GM23338 (cell line): ENCODE data around the gene TRAPPC12. TPM values are rescaled to one million over a fixed set of nuclear protein-coding genes. Genes with fewer than 3 reads are reported as not detected.

ENCODE experiments used
- ATAC-seq: fragments of 200-7000 bp; cut with Tn5 transposase; 3 replicates; pipeline ENCODE4 v1.9.1; 2020
- DNase-seq: peaks from one replicate; pipeline ENCODE4 v3.0.0-alpha.2; 2015; ENCODE audit warnings: low spot score
- H2AFZ ChIP-seq: fragments of 200-600 bp; sonication (generic); 2 replicates; pipeline ENCODE4 v1.8.0; 2016; ENCODE audit warnings: antibody characterized with exemption, mild to moderate bottlenecking, moderate library complexity
- H3F3A ChIP-seq: fragments of 200-600 bp; sonication (generic); replicated peaks from 2 replicates; pipeline ENCODE4 v1.8.0; 2017; ENCODE audit warnings: antibody characterized with exemption, mixed run types, low read depth
- H3K27ac ChIP-seq: fragments of 200-600 bp; sonication (generic); 2 replicates; pipeline ENCODE4 v1.6.1; 2016; ENCODE audit warnings: low read depth
- H3K27me3 ChIP-seq: fragments of 200-600 bp; sonication (generic); 2 replicates; pipeline ENCODE4 v1.8.0; 2016; ENCODE audit warnings: mild to moderate bottlenecking, mixed run types, moderate library complexity; ENCODE audit not compliant: insufficient read depth
- H3K36me3 ChIP-seq: fragments of 200-600 bp; sonication (generic); 2 replicates; pipeline ENCODE4 v1.8.0; 2016; ENCODE audit warnings: mild to moderate bottlenecking; ENCODE audit not compliant: insufficient read depth
- H3K4me1 ChIP-seq: fragments of 200-600 bp; sonication (generic); 2 replicates; pipeline ENCODE4 v1.8.0; 2016; ENCODE audit warnings: mild to moderate bottlenecking, moderate library complexity; ENCODE audit not compliant: insufficient read depth
- H3K4me2 ChIP-seq: fragments of 200-600 bp; sonication (generic); 2 replicates; pipeline ENCODE4 v1.7.1; 2017; ENCODE audit warnings: mixed run types
- H3K4me3 ChIP-seq: fragments of 200-600 bp; sonication (generic); 2 replicates; pipeline ENCODE4 v1.6.1; 2016; ENCODE audit warnings: mixed run types
- H3K79me2 ChIP-seq: fragments of 200-600 bp; sonication (generic); replicated peaks from 2 replicates; pipeline ENCODE4 v1.8.0; 2017; ENCODE audit warnings: mild to moderate bottlenecking; ENCODE audit not compliant: insufficient read depth
- H3K9me2 ChIP-seq: fragments of 200-600 bp; sonication (generic); 2 replicates; pipeline ENCODE4 v1.8.0; 2017; ENCODE audit not compliant: insufficient read depth
- H4K20me1 ChIP-seq: fragments of 200-600 bp; sonication (generic); replicated peaks from 2 replicates; pipeline ENCODE4 v1.8.0; 2017; ENCODE audit warnings: mild to moderate bottlenecking; ENCODE audit not compliant: insufficient read depth
- H3K27ac Mint-ChIP-seq: 2 replicates; pipeline ENCODE4 v1.8.0; 2020; ENCODE audit warnings: inconsistent platforms, mild to moderate bottlenecking, moderate library complexity, mixed read lengths
- H3K27me3 Mint-ChIP-seq: 3 replicates; pipeline ENCODE4 v1.8.0; 2022; ENCODE audit warnings: low read depth, mild to moderate bottlenecking, moderate library complexity, mixed read lengths, inconsistent platforms; ENCODE audit not compliant: insufficient read depth, poor library complexity
- H3K36me3 Mint-ChIP-seq: 3 replicates; pipeline ENCODE4 v1.8.0; 2021; ENCODE audit warnings: low read depth, mild to moderate bottlenecking, inconsistent platforms, moderate library complexity, mixed read lengths
- H3K4me1 Mint-ChIP-seq: 3 replicates; pipeline ENCODE4 v1.8.0; 2020; ENCODE audit warnings: mild to moderate bottlenecking, inconsistent platforms, mixed read lengths
- H3K4me3 Mint-ChIP-seq: 3 replicates; pipeline ENCODE4 v1.8.0; 2021; ENCODE audit warnings: moderate library complexity, mild to moderate bottlenecking, inconsistent platforms, mixed read lengths
- H3K9me3 Mint-ChIP-seq: 3 replicates; pipeline ENCODE4 v1.8.0; 2020; ENCODE audit warnings: moderate library complexity, mild to moderate bottlenecking, inconsistent platforms, mixed read lengths
- CREB1 ChIP-seq: fragments of 250-450 bp; sonication (Bioruptor Pico); IDR thresholded peaks from 2 replicates; pipeline ENCODE4 v1.5.0; 2020; ENCODE audit warnings: low read depth, mild to moderate bottlenecking, moderate library complexity
- EZH2 ChIP-seq: fragments of 200-600 bp; sonication (generic); IDR thresholded peaks from one replicate; pipeline ENCODE4 v1.8.0; 2017; ENCODE audit warnings: antibody characterized with exemption, mild to moderate bottlenecking, low read depth; ENCODE audit not compliant: unreplicated experiment
- EZH2phosphoT487 ChIP-seq: fragments of 200-600 bp; sonication (generic); IDR thresholded peaks from one replicate; pipeline ENCODE4 v1.8.1; 2018; ENCODE audit warnings: antibody characterized with exemption; ENCODE audit not compliant: unreplicated experiment
- POLR2AphosphoS5 ChIP-seq: IDR thresholded peaks from 2 replicates; pipeline ENCODE4 v1.6.1; 2016; ENCODE audit warnings: antibody characterized with exemption, low read depth
- ZNF331 ChIP-seq: fragments of 250-450 bp; sonication (Bioruptor Pico); IDR thresholded peaks from 2 replicates; pipeline ENCODE4 v1.5.0; 2020; ENCODE audit warnings: low read depth, mild to moderate bottlenecking, moderate library complexity
- polyA plus RNA-seq: library from polyadenylated mRNA; unstranded; fragments of >200 nt; fragmentation: Nextera tagmentation; extraction: Ambion mirVana; gene quantifications from 2 replicates; pipeline ENCODE4 v1.2.1, GENCODE V29; 2016
- total RNA-seq: library from RNA; depleted of rRNA; stranded (reverse); fragments of >200 nt; shearing (Covaris generic); gene quantifications from 2 replicates; pipeline ENCODE4 v1.2.3, GENCODE V29; 2014
- TF ChIP-seq, protein P1 (sequence below): IDR thresholded peaks from 2 replicates; pipeline ENCODE4 v1.6.1; 2016; ENCODE audit warnings: antibody characterized with exemption

TRAPPC12 gene
- total and polyA plus RNA-seq, 2 experiments from 2014 or later: 48.9 to 57.7 TPM

DNA sequence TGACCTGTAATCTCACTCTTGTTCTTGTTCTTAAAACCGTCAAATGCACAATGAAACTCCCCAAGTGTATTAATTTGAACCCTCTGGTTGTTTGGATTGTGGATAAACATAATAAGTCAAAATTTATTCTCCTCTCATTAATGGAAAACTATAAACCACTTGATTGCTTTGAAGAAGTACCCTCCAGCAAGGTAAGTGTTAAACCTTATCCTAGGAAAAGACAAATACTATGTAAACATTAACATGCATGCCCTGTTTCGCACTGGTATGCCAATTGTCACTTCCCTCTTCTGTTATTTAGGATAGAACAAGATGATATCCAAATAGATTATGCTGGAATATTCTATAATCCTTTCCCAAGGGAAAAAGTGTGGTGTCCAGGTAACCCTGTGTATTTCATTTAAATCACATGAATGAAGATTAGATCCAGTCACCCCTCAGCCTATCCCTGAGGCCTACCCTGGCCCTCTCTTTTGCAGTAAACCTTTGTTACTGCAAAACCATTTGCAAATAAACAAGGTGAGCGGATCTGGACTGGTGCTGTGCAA is 138.5 kb downstream of the TRAPPC12 start:
- Histone ChIP-seq H3K27ac (peak overlapping the region; percentile 76), H2AFZ (no peak overlapping the region), H3K4me3 (peak overlapping the region; percentile 62), H3K4me1 (0 out of 2 replicates have a peak, but pooled peaks cover 6% of the 10 kb centered on the region), H3K4me2 (peak overlapping the region; percentile 87), H4K20me1 (no peaks in the 10 kb centered on the region), H3K79me2 (peaks cover 23% of the 10 kb centered on the region), H3K9me2 (no peaks in the 10 kb centered on the region), H3F3A (0 out of 2 replicates have a peak, but pooled peaks cover 8% of the 10 kb centered on the region), H3K36me3 (no peaks in the 10 kb centered on the region), H3K27me3 (0 out of 2 replicates have a peak, but pooled peaks cover 5% of the 10 kb centered on the region)
- H3K27me3 Mint-ChIP-seq: peaks cover 18% of the 10 kb centered on the region
- TF ChIP-seq CREB1 (CRISPR knock-in tag) (no peak), ZNF331 (CRISPR knock-in tag) (no peak)
- DNase-seq: no peak
- peak overlapping the region; percentile 89 for H3K27ac Mint-ChIP-seq
- H3K4me1 Mint-ChIP-seq: peaks cover 23% of the 10 kb centered on the region
- H3K9me3 Mint-ChIP-seq: peaks cover 10% of the 10 kb centered on the region; the same call in 2 of the 3 replicates
- ATAC-seq: no peak
- H3K36me3 Mint-ChIP-seq: peaks cover 26% of the 10 kb centered on the region
- H3K4me3 Mint-ChIP-seq: peak overlapping the region; percentile 74

DNA sequence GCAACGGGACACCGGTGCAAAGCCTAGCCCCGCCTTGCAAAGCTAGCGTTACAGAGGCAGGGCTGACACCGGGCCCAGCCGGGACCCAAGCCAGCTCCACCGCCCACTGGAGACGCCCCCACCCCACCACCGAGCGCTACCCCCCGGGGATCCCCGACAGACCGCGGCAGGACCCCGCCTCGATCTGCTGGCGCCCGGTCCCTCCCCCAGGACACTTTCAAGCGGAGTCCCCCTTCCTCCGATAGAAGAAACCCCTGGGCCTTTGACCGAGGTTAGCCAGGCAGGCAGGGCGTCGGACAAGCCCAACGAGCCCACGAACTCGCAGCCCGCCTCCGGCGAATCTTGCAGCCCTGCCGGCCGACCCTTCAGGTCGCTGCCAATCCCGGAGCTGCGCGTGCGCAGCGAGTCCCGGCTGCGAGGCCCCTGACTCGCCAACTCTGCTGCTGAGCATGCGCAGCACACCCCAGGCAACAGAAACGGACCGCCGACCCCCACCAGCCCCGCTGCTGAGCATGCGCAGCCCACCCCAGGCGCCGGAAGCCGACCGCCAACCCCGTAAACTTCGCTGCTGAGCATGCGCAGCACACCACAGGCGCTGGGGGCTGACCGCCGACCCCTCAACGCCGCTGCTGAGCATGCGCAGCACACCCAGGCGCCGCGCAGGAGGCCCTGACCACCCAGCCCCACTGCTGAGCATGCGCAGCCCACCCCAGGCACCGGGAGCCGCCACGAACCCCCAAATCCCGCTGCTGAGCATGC is 139.2 kb downstream of the TRAPPC12 start:
- 0 out of 2 replicates have a peak, but pooled peaks cover 5% of the 10 kb centered on the region for H3K27me3 ChIP-seq
- Mint-ChIP-seq H3K4me1 (peaks cover 23% of the 10 kb centered on the region), H3K36me3 (peaks cover 21% of the 10 kb centered on the region), H3K9me3 (peaks cover 10% of the 10 kb centered on the region; the same call in 2 of the 3 replicates), H3K4me3 (peak overlapping the region; percentile 74), H3K27ac (peak overlapping the region; percentile 89), H3K27me3 (peaks cover 18% of the 10 kb centered on the region)
- peak overlapping the region; percentile 93 for H3K27ac ChIP-seq
- H2AFZ ChIP-seq: no peak overlapping the region
- DNase-seq (peak; percentile 96), ATAC-seq (peak; percentile 60)
- 0 out of 2 replicates have a peak, but pooled peaks cover 6% of the 10 kb centered on the region for H3K4me1 ChIP-seq
- peaks cover 23% of the 10 kb centered on the region for H3K79me2 ChIP-seq
- TF ChIP-seq POLR2AphosphoS5 (peak; percentile 82), EZH2phosphoT487 (no peak)
- H3K36me3 ChIP-seq: no peaks in the 10 kb centered on the region
- H4K20me1 ChIP-seq: no peaks in the 10 kb centered on the region
- no peaks in the 10 kb centered on the region for H3K9me2 ChIP-seq
- peak overlapping the region; percentile 64 for H3K4me3 ChIP-seq
- H3F3A ChIP-seq: 0 out of 2 replicates have a peak, but pooled peaks cover 8% of the 10 kb centered on the region
- peak overlapping the region; percentile 87 for H3K4me2 ChIP-seq

DNA sequence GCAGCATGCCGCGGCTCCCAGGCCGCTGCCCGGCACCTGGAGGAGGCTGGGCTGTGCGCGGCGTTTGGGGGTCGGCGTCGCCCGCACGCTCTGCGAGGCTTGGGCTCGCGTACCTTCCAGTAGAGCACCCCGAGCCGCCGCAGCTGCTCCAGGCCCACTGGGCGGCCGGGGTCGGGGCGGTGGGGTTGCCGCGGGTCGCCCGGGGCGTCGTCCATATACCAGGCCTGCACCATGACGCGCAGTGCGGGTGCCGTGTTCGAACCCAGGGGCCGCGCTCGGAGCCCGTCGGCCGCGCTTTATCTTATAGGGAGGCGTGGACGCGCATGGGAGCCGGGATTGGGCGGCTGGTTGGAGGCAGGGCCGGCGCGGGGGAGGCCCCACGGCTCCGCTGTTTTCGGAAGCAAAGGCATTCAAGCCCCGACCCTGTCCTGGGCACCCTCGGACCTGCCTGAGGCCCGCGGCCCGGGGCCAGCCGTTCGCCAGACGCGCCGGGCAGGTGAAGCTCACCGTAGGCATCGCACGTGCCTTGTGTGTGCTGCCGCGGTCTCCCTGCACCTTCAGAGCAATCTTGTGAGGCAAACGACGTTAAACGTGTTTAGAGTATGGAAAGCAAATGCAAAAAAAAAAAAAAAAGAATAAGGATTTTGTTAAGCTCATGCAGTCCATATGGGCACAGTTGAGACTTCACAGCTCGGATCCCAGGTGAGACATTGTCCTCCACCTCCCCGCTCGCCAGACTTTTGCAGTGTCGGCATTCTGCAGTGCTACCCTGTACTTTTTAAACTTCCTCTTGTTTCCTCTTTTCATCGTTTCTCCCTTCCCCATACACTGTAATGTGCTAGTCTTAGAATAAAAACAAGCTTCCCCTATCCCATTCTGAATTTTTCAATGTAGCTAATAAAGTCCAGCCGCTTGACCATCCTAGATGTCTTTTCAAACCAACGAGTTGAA is 140.0 kb downstream of the TRAPPC12 start, which contains the start of gene ADI1:
TSS of gene ADI1 (minus strand) at position 277 of the 951 bp plus-strand sequence. CDS start at position 233, 44 bp downstream.
- DNase-seq: peak; percentile 84
- H3K4me2 ChIP-seq: peak within 1 kb of the TSS; percentile 92
- no peaks in the 10 kb centered on the region for H4K20me1 ChIP-seq
- Mint-ChIP-seq H3K4me3 (peak within 1 kb of the TSS; percentile 74), H3K27ac (peak within 1 kb of the TSS; percentile 89), H3K36me3 (peaks cover 19% of the 10 kb centered on the region), H3K4me1 (peaks cover 23% of the 10 kb centered on the region), H3K27me3 (peaks cover 18% of the 10 kb centered on the region), H3K9me3 (peaks cover 10% of the 10 kb centered on the region; the same call in 2 of the 3 replicates)
- H3K9me2 ChIP-seq: no peaks in the 10 kb centered on the region
- H2AFZ ChIP-seq: peak within 1 kb of the TSS; percentile 78; the same call in 1 of the 2 replicates
- H3K27ac ChIP-seq: peak within 1 kb of the TSS; percentile 93
- 0 out of 2 replicates have a peak, but pooled peaks cover 5% of the 10 kb centered on the region for H3K27me3 ChIP-seq
- H3K4me3 ChIP-seq: peak within 1 kb of the TSS; percentile 64
- H3K36me3 ChIP-seq: no peaks in the 10 kb centered on the region
- H3K4me1 ChIP-seq: 0 out of 2 replicates have a peak, but pooled peaks cover 6% of the 10 kb centered on the region
- peaks cover 23% of the 10 kb centered on the region for H3K79me2 ChIP-seq
- peak; percentile 80 for ATAC-seq
- 0 out of 2 replicates have a peak, but pooled peaks cover 8% of the 10 kb centered on the region for H3F3A ChIP-seq
- TF ChIP-seq EZH2phosphoT487: no peak
- no peak for TF ChIP-seq ZNF331 (CRISPR knock-in tag)
- peak; percentile 54; the same call in 1 of the 2 replicates for TF ChIP-seq CREB1 (CRISPR knock-in tag)
- TF ChIP-seq, protein P1, sequence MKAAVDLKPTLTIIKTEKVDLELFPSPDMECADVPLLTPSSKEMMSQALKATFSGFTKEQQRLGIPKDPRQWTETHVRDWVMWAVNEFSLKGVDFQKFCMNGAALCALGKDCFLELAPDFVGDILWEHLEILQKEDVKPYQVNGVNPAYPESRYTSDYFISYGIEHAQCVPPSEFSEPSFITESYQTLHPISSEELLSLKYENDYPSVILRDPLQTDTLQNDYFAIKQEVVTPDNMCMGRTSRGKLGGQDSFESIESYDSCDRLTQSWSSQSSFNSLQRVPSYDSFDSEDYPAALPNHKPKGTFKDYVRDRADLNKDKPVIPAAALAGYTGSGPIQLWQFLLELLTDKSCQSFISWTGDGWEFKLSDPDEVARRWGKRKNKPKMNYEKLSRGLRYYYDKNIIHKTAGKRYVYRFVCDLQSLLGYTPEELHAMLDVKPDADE: no peak
- peak; percentile 88 for TF ChIP-seq POLR2AphosphoS5
- no peak for TF ChIP-seq EZH2
